ENCODE data around the gene KARS1.

DNA sequence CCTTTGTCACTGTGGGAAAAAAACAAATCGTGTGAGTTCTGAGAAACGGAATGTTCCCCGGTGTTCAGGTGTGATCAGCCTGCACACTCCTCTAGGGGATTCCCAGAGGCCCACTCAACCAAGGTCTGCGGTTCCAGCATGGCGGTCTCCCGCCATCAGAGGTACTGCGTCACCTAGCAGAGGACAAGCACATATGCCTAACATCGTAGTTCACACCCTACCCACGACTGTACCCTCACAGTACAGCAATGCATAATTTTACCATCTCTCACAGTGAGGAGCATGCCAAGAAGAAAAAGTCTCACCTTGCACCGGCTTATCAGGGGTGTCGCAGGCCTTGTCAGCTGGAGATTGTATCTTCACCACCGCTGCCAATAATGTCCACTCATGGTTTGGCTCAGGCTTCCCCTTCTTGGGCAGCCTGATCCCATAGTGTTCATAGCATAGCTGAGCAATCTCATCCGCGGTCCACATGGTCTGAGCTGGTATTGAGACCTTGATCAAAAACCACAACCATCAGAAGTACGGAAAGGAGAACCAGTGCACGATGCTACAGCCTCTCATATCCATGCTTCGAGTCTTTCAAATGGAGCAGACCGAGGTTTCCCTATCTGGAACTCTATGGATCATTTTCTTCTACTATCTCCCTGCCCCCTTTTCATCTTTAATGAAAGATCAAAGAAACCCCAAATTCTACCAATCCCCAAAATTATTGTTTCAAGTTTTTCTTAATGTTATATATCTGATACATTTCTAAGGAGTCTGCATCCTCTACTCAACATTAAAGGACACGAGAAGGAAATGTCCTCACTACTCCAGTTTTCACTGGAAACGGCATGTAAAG lies 26.9 kb downstream of the KARS1 start:
- TF ChIP-seq POLR2AphosphoS5 (IDR thresholded peaks at IDR 0.05; ENCODE audit: low read depth, low read length) (no peak; the same call in 1 of the 2 replicates), POLR2A (IDR thresholded peaks at IDR 0.05; ENCODE audit: low read depth, low read length) (no peak), TAF1 (IDR thresholded peaks at IDR 0.05; ENCODE audit: borderline replicate concordance, low read depth, low read length) (no peak)

Data from GM12892 (cell line).